GM19025 (cell line): ENCODE results near the gene SLC8A1.

Source experiments
- ATAC-seq: cut with Tn5 transposase; IDR thresholded peaks from one replicate; pipeline ENCODE4 v1.9.1; 2021; ENCODE audit warnings: mild to moderate bottlenecking, low read depth, moderate library complexity; ENCODE audit not compliant: unreplicated experiment

SLC8A1 gene

DNA sequence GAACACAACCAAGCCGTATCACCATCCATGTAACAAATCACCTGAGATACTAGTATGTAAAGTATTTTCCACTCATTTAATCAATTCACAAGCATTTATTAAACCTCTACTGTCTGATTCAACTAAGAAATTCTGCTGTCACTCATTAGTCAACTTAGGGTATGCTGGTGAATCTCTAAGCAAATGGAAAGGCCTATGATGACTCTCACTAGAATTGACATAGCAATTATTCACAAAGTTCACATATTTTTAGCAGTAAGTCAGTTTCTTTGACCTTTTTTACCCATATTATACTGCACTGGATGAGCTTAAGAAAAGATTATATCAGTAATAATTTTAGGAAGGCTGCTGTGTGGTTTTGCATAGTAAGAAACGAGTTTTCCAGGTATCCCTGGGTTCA lies 130.1 kb downstream of the SLC8A1 start:
- no peak for ATAC-seq

DNA sequence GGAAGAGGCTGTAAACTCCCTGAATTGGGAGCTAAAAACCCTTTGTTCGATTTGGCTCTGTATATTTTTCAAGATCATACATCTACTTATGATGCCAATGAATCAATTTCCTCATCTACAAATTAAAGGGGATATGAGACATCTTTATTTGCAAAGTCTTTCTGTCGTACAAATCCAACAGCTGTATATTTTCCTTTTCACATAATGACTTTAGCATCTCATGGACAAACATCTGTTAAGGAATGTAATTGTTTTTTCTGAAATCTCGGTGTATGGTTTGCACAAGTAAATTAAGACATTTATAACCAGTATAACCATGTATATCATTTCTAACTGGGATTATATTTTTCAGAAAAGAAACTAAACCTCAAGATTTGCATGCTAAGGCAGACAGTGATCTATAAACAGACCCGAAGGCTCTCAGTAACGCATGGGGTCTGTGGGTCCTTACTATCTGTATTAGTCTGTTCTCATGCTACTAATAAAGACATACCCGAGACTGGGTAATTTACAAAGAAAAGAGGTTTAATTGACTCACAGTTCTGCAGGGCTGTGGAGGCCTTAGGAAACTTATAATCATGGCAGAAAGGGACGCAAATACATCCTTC lies 130.8 kb downstream of the SLC8A1 start:
- peak; percentile 73 for ATAC-seq

DNA sequence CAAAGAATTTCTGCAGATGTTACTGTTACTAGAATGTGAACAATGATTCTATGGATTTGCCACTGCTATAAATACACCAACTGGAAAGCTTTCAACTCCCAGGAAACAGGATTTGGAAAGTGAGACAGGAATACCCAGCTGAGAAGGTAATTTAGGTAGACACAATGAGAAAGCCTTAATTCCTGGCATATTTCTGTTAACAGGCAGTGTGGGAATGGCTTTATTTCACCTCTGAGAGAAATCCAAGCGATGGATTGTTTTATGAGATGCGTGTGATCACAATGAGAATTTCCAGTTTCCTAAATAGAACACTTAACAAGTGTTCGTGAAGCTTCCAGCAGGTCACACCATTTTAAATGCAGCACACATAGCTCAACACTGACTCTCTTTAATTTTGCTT lies 133.0 kb downstream of the SLC8A1 start:
- no peak for ATAC-seq

DNA sequence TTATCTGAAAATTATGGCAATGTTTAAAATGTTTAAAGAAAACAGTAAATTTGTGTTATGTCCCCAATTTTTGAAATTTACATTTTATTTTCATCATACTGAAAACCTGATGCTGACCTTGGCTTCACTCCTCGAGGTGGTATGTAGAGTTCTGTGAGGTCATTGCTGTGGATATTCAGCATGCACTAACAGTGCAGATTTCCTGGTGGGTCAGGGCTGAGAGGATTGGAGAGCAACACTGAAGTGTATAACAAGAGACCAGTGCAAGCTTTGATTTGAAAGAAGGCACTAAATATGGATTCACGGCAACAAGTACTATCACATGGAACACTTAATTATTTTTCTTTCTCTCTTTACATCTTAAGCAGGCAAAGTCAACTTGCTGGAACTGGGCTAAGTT lies 134.1 kb downstream of the SLC8A1 start:
- ATAC-seq, result no peak

DNA sequence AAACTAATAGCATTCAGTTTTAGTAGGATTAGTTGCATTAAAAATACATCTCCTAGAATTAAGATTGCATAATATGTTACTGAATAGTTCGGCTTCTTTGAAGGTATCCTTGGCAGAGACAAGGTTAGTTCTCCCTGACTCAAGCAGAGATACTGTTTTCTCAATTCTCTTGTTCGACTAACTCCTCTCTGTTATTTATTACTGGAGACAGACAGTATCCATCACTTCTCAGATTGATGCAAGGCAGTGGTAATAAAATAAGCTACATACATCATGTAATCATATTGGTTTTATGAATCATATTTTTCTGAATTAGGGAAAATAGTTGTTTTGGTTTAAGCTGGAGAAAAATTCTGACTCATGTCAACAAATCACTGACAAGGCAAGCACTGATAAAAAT lies 134.8 kb downstream of the SLC8A1 start:
- no peak for ATAC-seq

DNA sequence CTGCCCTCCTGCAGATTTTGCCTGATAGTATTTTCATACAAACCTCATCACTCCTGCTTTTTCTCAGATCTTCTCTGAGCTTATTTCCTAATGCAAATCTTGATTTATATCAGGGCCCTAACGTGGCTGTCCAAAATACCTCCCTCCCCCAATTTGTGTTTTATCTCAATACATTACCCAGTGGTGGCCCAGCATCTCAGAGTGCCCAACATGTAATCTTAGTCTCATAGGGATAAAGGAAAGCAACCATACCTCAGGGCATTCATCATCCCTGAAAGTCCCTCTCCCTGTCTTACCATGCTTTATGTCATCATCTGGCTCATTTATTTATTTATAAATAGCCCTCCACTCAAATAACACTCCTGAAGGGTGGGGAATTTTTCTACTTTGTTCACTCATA lies 135.3 kb downstream of the SLC8A1 start:
- no peak for ATAC-seq

DNA sequence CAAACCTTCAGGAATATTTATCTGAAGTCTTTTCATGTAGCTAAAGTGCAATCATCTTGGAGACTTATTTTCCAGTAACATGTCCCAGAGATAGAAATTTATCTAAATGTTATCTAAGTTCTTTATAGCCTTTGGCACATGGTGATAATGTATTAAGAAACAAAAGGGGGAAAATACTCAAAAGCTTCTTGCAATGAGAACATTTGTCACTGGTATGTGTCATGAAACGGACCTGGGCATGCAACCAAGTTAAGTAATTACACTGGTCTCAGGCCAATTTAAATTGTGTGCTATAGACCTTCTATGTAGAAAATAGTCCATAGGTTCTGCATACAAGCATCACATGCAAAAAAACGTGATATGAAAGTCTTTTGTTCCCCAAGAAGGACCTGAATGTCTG lies 136.2 kb downstream of the SLC8A1 start:
- ATAC-seq, result no peak

DNA sequence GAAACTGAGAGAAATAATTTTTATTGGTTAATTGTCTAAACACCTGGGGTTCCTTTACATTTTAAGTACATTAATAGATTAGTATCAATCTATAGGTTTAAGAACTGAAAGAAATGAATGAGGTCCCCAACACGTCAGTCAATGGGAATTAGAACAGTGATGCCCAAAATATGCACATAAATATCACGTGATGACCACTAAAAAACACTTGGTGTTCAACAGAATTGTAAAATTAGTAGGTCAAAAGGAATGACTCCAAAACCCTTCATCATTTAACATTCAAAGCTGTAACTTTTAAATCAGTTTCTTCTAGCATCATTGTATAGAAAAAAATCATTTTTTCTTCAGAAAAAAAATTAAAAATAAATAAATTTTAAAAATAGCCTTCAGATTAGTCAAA lies 140.9 kb downstream of the SLC8A1 start:
- no peak for ATAC-seq

DNA sequence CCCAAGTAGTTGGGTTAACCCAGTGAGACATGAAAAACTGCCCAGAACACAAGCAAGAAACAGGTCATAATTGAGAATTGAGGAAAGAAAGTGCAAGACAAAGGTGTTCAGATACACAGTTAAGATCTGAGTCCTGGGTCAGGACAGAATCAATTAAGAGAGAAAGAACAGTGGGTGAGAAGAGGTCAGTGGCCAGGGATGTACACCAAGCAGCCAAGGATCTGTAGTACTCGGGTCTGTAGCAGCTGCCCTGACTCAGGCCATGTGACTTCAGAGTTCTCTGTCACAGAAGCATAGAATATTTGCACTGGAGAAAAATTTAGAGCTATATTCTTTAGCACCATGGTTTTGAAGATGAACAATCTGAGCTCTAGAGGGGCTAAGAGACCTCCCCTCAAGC lies 141.6 kb downstream of the SLC8A1 start:
- ATAC-seq, result no peak

DNA sequence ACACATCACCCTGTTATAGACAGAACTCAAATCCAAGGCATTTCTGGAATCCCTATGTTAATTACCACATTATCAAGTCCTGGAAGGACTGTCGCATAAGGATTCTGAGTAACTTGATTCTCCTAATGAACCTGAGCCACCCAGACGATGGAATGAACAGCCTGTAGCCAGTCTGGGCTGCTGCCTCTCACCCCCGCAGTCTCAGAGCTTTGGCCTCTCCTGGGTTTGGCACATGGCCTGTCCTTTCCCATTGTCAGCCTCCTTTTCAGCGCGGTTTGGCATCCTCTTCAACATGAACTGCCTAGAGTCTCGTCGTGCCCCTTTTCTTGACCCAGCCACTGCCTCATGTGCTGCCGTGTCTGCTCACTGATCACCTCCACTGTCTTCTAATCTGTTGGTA lies 147.6 kb downstream of the SLC8A1 start:
- no peak for ATAC-seq

DNA sequence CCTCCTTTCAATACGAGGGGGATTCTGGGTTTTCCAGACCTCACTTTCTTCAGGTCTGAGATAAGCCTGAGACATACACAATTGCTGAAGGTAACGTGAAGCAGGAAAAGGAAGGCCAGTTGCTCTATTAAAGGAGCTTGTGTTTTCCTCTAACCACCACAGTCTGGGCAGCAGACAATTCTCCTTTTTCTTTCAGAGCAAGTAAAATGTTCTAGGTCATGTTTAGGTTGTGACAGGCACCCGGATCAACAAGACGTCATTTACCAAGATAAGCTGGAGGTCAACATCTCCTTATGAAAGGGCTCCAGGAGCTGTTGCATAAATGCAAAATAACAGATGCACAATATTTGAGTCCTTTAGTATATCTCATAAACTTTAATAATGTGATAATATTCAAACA lies 148.1 kb downstream of the SLC8A1 start:
- ATAC-seq, result no peak

DNA sequence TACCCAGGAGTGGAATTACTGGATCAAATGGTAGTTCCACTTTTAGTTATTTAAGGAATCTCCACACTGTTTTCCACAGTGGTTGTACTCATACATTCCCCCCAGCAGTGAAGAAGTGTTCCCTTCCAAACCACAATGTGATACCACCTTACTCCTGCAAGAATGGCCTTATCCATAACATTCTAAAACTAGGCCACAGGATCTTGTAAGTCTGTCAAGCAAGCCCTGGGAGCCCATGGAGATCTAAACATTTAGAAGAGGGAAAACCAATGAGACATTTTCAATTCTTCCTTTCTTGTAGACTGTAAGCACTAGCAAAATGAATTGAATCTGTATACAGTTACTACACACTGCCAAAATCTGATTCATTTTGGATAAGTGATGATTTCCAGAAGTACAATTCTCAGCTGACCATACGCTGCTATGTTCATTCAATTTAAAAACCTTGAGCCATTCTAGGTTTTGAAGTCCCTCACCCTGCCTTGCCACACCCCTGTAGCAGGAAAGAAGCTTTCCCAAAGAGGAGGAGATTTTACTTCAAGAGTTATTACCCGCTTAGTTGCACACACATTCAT lies 149.1 kb downstream of the SLC8A1 start:
- no peak for ATAC-seq

DNA sequence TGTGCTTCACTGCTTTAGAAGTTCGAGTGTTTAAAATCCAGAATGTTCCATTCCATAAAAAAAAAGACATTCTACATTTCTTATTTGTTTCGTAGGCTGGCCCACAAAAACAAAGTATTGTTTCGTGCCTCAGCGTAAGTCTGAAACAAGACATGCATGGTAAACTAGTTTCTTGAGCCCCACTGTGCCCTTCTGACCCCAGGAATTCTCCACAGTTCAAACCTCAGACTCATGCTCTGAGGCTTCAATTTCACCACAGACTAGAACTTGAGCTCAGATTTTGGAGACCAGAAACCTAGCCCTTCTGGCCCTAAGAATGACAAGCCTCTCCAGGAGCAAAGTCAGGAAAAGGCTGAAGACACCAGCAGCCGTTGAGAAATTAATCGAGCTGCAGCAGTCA lies 151.5 kb downstream of the SLC8A1 start:
- ATAC-seq, result no peak

DNA sequence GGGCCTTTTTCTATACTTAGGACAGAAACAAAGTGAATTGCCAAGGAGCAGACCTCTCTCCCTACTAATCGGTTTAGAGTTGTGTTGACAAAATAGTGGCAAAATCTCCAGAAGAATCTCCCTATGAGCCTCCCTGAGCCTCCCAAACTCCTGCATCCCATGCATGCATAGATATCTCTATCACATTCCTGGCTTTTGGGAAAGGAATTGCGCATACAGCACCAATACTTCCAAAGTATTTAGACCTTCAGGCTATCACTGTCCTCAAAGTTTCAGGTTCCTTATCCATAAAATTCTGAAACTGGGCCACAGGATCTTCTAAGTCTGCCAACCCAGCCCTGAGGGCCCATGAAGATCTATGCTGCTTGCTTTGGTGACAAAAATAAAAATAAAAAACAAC lies 152.1 kb downstream of the SLC8A1 start:
- ATAC-seq, result no peak

DNA sequence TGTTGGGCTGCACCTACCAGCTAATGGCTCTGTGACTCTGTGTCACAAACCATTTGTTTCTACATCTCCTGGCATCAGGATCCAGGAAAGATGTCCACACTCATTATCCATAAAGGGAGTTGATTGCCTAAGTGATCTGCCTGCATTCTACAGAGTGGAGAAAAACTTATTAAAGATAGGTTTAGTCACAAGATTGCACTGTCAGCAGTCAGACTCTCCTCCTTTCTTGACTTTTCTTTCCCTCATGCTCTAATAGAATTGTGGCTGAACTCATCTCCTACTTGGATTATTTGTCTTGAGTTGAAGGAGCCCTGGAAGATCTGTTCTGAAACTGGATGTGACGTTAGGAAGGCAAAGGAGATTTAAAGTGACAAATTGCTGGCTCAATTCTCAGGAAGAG lies 152.7 kb downstream of the SLC8A1 start:
- ATAC-seq, result no peak

DNA sequence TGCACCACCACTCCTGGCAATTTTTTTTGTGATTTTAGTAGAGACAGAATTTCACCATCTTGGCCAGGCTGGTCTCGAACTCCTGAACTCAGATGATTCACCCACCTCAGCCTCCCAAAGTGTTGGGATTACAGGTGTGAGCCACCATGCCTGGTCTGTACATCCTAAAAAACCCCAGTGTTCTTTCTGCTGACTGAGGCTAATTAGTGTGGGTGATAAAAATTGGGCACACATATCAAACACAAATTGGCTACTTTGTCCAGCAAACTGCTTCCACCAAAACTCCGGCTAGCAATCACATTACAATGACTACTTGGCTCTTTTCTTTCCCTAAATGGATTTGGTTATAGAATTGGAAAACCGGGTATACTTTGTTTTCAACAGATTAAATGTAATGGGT lies 153.9 kb downstream of the SLC8A1 start:
- ATAC-seq, result no peak

DNA sequence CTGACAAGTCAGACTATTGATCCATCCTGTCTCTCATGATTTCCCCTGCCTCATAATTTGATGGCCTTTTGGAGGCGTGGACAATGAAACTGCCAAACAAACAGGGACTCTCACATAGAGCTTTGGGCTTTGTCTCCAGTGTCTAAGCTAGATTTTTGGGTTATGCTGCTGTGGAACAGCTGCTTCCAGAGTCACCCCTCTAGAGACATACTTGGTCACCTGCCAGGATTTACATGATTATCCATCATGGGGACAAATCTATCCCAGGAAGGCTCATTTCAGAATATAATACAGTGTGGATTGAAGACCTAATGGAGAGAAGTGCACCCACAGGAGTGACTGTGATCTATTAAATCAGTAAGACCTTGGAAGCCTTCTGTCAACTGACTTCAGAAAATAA lies 159.6 kb downstream of the SLC8A1 start:
- no peak for ATAC-seq

DNA sequence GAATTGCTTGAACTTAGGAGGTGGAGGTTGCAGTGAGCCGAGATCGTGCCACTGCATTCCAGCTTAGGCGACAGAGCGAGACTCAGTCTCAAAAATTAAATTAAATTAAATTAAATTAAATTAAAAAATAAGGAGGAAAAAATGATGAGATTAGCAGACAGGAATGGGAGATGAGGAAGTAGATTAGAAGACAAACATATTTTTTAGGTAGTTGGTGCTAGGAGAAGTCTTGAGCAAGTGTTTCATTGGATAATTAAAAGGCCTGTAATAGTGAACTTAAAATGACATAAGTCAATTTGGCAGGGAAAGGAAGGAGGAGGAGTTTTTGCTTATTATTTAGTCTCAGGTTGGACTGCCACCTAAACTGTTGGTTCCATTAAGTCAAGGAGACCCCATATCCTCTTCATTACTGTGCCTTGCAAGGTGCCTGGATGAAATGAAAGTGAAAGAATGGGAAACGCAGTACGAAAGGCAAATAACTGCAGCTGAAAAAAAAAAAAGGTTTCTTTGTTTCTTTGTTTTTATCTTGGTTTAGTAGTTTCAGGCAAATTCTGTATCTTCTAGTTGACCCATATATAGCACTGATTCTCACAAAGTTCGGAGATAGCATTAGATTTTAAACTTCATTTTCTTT lies 162.0 kb downstream of the SLC8A1 start:
- ATAC-seq, result no peak

DNA sequence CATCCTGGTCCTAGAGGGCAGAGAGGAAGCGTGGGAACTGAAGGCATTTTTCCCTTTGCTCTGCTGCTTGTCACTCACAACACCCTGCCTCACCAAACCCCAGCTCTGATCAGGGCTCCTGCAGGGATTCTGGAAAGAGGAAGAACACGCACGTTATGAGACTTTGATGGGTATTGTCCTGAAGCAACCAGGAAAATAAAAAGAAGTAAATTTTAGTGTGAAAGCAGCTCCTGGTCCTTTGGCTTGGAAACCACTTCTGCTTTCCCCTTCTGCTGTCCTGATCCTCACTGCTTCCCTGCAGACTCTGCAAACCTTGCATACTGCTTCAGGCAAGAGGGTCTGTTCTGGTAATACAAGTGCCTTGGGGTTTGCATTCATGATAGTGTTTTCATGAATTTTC lies 164.1 kb downstream of the SLC8A1 start:
- ATAC-seq, result no peak

DNA sequence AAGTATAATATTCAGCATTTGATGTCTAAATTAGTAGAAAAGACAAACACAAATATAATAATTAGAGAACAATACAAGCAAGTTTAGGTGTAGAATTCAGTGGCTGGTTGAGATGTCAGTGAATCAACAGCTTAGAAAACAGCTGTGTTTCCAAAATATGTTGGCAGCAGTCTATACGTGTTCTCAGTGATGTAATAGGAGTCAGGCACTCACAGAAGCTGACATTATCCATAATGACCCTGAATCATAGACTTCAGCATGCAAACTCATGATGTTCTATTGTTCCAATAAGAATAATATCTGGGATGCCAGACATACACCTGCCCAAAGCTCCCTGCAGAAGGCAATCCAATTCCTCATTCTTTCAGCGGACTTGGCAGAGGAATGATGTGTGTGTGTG lies 164.7 kb downstream of the SLC8A1 start:
- no peak for ATAC-seq

DNA sequence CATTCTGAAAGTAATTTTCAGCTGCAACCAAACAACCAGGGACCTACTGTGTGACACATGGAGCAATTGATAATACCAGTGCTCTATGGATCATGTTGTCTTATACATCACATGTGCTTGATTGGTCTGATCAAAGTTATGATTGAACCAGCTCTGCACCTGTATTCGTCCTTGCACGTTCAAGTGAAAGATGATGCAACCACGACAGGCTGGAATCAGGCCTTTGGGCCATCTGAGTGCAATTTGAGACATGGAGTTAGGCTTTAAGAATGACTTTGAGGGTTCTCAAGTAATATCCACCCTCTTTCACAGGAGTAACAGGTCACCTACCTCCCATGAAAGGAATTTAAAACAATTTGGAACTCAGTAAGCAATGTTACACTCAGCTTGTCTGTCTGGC lies 165.2 kb downstream of the SLC8A1 start:
- ATAC-seq, result no peak

DNA sequence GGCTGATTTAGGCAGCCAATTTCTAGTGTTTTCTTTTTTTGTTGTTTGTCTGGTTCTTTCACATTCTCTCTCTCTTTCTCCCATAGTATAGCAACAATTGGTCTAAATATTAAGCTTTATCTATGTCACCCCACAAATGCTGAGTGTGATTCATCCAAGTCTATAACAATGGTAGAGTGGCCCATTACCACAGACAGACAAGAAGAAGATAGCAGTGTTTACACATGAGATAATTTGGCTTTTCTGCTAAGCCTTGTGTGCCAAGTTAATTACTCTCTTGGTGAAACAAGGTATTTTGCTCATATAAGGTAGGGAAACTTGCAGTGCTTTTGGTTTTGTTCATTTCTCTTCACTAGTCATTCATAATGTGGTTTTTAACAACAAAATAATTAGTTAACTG lies 166.5 kb downstream of the SLC8A1 start:
- no peak for ATAC-seq
